ENCODE results near the gene OMG. TPM values are rescaled to one million over a fixed set of nuclear protein-coding genes. Genes with fewer than 3 reads are reported as not detected.

The OMG gene
- polyA plus RNA-seq, 4 donors, result 0.52 to 5.9 (median 1.3) TPM; not detected in 1

DNA sequence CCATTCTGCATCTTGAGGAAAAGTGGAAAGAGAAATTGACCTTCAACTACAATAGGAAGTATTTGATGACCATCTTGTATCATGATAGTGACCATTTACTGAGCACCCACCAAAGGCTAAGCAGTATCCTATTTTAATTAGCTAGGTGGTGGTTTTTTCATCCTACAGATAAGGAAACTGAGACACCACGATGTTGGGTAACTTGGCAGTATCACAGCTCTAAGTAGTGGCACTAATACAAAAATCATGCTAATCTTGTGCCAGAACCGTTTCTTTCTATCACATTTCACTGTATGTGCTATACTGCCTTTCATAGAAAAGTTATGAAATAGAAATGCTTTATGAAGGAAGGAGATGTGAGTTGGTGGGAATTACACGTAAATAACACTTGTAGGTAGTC, 14.5 kb upstream of the OMG start:
- H3K36me3 ChIP-seq (ENCODE audit: control insufficient read depth in 3 of 3, insufficient read depth in 2 of 3, low read depth in 1 of 3, low read length in 3 of 3), result peaks cover 0 to 5% (median 0%) of the 10 kb centered on the region in 3 donors
- peak overlapping the region in 2 of 3 donors; percentile 32 to 65 for H3K27ac ChIP-seq (ENCODE audit: low read depth in 1 of 3, low read length in 2 of 3)
- no peaks in the 10 kb centered on the region for H3K27me3 ChIP-seq (ENCODE audit: control insufficient read depth in 3 of 3, insufficient read depth in 3 of 3, low read length in 3 of 3)
- DNase-seq (no peak), FAIRE-seq (no peak)
- WGBS, 3 donors, result 68 to 86% (median 69%) methylated on average over 3 of the region's 3 CpGs
- H3K4me3 ChIP-seq (ENCODE audit: low read depth in 1 of 3, low read length in 3 of 3), result peak overlapping the region in 2 of 3 donors; percentile 22 to 28
- H3K4me1 ChIP-seq (ENCODE audit: control insufficient read depth in 3 of 3, insufficient read depth in 2 of 3, low read depth in 1 of 3, low read length in 2 of 3), result peaks cover 0 to 3% (median 3%) of the 10 kb centered on the region in 3 donors
- H3K9me3 ChIP-seq (ENCODE audit: control insufficient read depth in 2 of 2, insufficient read depth in 1 of 2, low read depth in 1 of 2, low read length in 1 of 2), result no peaks in the 10 kb centered on the region

DNA sequence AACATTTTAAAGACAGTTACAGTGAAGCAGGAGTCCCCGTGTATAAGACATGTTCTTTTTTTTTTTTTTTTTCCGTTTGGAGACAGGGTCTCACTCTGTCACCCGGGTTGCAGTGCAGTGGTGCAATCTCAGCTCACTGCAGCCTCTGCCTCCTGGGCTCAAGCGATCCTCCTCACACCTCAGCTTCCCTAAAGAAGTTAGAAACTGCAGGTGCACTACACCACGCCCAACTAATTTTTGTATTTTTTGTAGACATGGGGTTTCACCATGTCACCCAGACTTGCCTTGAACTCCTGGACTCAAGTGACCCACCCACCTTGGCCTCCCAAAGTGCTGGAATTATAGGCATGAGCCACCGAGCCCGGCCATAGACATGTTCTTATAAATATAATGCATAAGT, 13.8 kb upstream of the OMG start:
- H3K4me1 ChIP-seq (ENCODE audit: control insufficient read depth in 3 of 3, insufficient read depth in 2 of 3, low read depth in 1 of 3, low read length in 2 of 3), result peaks cover 0 to 3% (median 3%) of the 10 kb centered on the region in 3 donors
- H3K27ac ChIP-seq (ENCODE audit: low read depth in 1 of 3, low read length in 2 of 3), result peak overlapping the region in 1 of 3 donors; percentile 77
- H3K9me3 ChIP-seq (ENCODE audit: control insufficient read depth in 2 of 2, insufficient read depth in 1 of 2, low read depth in 1 of 2, low read length in 1 of 2), result no peaks in the 10 kb centered on the region
- no peak overlapping the region for H3K4me3 ChIP-seq (ENCODE audit: low read depth in 1 of 3, low read length in 3 of 3)
- FAIRE-seq, result no peak
- peaks cover 0 to 5% (median 0%) of the 10 kb centered on the region in 3 donors for H3K36me3 ChIP-seq (ENCODE audit: control insufficient read depth in 3 of 3, insufficient read depth in 2 of 3, low read depth in 1 of 3, low read length in 3 of 3)
- 60 to 77% (median 63%) methylated on average over 7 of the region's 7 CpGs for WGBS, 3 donors
- DNase-seq, result no peak
- no peaks in the 10 kb centered on the region for H3K27me3 ChIP-seq (ENCODE audit: control insufficient read depth in 3 of 3, insufficient read depth in 3 of 3, low read length in 3 of 3)

DNA sequence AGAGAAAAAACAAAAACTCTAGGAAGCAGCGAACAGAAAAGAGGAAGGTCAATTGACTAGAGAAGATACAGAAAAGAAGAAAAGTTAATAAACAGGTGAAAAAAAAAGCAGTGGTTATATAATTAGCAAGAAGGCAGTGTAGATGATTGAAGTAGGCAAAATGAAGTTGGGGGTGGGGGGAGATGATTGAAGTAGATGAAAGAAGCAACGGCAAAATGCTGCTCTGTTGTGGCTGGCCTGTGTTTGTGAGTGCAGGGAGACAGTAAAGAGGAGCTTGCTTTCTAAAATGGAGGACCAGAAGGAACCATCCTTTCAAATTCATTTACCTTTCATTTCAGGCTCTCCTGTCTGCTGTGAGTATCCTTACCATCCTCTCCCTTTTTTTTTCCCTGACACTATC, 13.2 kb upstream of the OMG start:
- 24 to 55% (median 31%) methylated on average over 2 of the region's 2 CpGs for WGBS, 3 donors
- peaks cover 0 to 3% (median 3%) of the 10 kb centered on the region in 3 donors for H3K4me1 ChIP-seq (ENCODE audit: control insufficient read depth in 3 of 3, insufficient read depth in 2 of 3, low read depth in 1 of 3, low read length in 2 of 3)
- no peaks in the 10 kb centered on the region for H3K27me3 ChIP-seq (ENCODE audit: control insufficient read depth in 3 of 3, insufficient read depth in 3 of 3, low read length in 3 of 3)
- peak overlapping the region in 2 of 3 donors; percentile 33 to 48 for H3K27ac ChIP-seq (ENCODE audit: low read depth in 1 of 3, low read length in 2 of 3)
- no peak for FAIRE-seq
- H3K4me3 ChIP-seq (ENCODE audit: low read depth in 1 of 3, low read length in 3 of 3), result peak overlapping the region in 2 of 3 donors; percentile 0 to 7
- DNase-seq, result no peak
- no peaks in the 10 kb centered on the region for H3K9me3 ChIP-seq (ENCODE audit: control insufficient read depth in 2 of 2, insufficient read depth in 1 of 2, low read depth in 1 of 2, low read length in 1 of 2)
- H3K36me3 ChIP-seq (ENCODE audit: control insufficient read depth in 3 of 3, insufficient read depth in 2 of 3, low read depth in 1 of 3, low read length in 3 of 3), result peaks cover 0 to 5% (median 0%) of the 10 kb centered on the region in 3 donors

DNA sequence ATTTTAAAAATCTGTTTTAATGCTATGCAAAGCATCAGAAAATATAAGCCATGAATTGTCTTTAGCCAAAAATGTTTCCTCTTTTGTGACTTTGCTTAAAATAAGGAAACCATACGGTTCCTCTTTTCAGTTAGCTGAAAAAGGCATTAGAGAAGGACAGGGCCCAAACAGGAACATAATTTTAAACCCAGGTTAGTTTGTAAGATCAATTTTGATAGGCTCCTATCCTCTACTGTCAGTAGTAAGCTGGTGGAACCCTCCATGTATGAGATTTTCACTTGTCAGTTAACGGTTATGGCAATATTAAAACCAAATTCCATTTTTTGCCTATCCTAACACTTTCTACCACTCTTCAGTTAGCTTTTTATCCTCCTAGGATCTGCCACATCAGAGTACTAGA, 12.5 kb upstream of the OMG start:
- Histone ChIP-seq H3K36me3 (ENCODE audit: control insufficient read depth in 3 of 3, insufficient read depth in 2 of 3, low read depth in 1 of 3, low read length in 3 of 3) (peaks cover 0 to 5% (median 3%) of the 10 kb centered on the region in 3 donors), H3K4me3 (ENCODE audit: low read depth in 1 of 3, low read length in 3 of 3) (no peak overlapping the region), H3K4me1 (ENCODE audit: control insufficient read depth in 3 of 3, insufficient read depth in 2 of 3, low read depth in 1 of 3, low read length in 2 of 3) (peaks cover 0 to 3% (median 3%) of the 10 kb centered on the region in 3 donors), H3K27ac (ENCODE audit: low read depth in 1 of 3, low read length in 2 of 3) (peak overlapping the region in 2 of 3 donors; percentile 10 to 16), H3K27me3 (ENCODE audit: control insufficient read depth in 3 of 3, insufficient read depth in 3 of 3, low read length in 3 of 3) (no peaks in the 10 kb centered on the region), H3K9me3 (ENCODE audit: control insufficient read depth in 2 of 2, insufficient read depth in 1 of 2, low read depth in 1 of 2, low read length in 1 of 2) (no peaks in the 10 kb centered on the region)
- DNase-seq (no peak), FAIRE-seq (no peak)
- WGBS, 3 donors, result 69 to 90% (median 70%) methylated on average over 2 of the region's 2 CpGs

DNA sequence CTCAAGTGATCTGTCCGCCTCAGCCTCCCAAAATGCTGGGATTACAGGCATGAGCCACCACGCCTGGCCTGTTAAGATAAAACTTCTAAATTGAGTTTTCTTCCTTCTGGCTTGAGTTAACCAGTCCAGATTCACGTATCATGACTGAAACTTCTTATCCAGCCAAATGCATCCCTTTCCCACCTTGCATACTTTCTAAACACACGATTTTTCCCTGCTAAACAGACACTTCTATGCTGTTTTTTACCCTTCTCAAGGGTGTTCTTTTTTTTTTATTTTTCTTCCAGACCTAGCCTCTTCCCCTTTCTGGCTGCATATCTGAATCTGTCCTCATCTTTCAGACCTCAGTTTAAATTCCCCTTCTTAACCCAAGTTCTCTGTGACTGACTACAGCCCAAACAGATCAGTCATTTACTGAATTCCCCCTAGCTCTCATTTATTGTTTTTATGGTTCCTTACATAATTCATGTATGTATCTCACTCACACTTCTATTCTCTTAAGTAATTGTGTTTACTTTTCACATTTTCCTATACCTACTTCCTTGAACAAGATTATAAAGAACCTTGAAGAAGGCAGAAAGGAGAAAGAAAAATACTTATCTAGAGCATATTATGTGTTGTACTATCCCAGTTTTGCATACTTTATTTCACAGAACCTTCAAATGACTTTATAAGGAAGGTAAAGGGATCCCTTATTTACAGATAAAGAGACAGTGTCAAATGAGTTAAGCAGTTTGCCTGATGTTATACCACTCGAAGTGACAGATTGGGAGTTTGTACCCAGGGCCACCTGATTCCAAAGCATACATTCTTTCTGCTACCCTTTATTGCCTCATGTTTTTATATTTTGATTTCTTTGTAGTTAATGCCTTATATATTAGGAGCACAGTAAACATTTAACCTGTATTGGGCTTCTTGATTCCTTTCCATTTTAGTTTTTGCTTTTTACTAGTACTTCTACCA, 11.6 kb upstream of the OMG start:
- no peak for FAIRE-seq
- peak overlapping the region in 2 of 3 donors; percentile 5 to 38 for H3K27ac ChIP-seq (ENCODE audit: low read depth in 1 of 3, low read length in 2 of 3)
- 48 to 58% (median 57%) methylated on average over 5 of the region's 5 CpGs for WGBS, 3 donors

DNA sequence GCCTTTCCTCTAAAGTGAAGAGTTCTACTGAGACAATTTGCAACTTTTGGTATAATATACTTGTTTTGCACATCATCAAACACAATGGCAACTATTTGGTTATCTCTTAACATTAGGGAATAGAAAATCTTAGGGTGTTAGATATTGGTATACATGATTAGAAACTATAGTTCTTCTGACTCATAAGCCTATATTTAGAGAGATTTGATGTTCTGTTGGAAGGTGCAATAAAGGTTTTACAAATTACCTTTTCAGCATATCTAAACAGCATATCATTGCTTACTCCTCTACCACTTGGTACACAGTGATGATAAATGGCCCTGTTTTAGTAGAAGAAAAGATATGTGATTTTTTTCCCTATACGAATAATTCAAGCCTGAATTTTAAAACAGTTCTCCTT, 10.6 kb upstream of the OMG start:
- WGBS, 3 donors, result 70 to 91% (median 74%) methylated on average over 1 of the region's 1 CpG
- Histone ChIP-seq H3K9me3 (ENCODE audit: control insufficient read depth in 2 of 2, insufficient read depth in 1 of 2, low read depth in 1 of 2, low read length in 1 of 2) (no peaks in the 10 kb centered on the region), H3K27ac (ENCODE audit: low read depth in 1 of 3, low read length in 2 of 3) (no peak overlapping the region), H3K36me3 (ENCODE audit: control insufficient read depth in 3 of 3, insufficient read depth in 2 of 3, low read depth in 1 of 3, low read length in 3 of 3) (peaks cover 0 to 5% (median 3%) of the 10 kb centered on the region in 3 donors), H3K4me3 (ENCODE audit: low read depth in 1 of 3, low read length in 3 of 3) (no peak overlapping the region), H3K4me1 (ENCODE audit: control insufficient read depth in 3 of 3, insufficient read depth in 2 of 3, low read depth in 1 of 3, low read length in 2 of 3) (peaks cover 0 to 3% (median 3%) of the 10 kb centered on the region in 3 donors), H3K27me3 (ENCODE audit: control insufficient read depth in 3 of 3, insufficient read depth in 3 of 3, low read length in 3 of 3) (no peaks in the 10 kb centered on the region)
- no peak for DNase-seq
- no peak for FAIRE-seq

More for the DNA sequence above, 11.6 kb upstream of the OMG start:
- Histone ChIP-seq H3K36me3 (ENCODE audit: control insufficient read depth in 3 of 3, insufficient read depth in 2 of 3, low read depth in 1 of 3, low read length in 3 of 3) (peaks cover 0 to 5% (median 3%) of the 10 kb centered on the region in 3 donors), H3K4me1 (ENCODE audit: control insufficient read depth in 3 of 3, insufficient read depth in 2 of 3, low read depth in 1 of 3, low read length in 2 of 3) (peaks cover 0 to 3% (median 3%) of the 10 kb centered on the region in 3 donors), H3K9me3 (ENCODE audit: control insufficient read depth in 2 of 2, insufficient read depth in 1 of 2, low read depth in 1 of 2, low read length in 1 of 2) (no peaks in the 10 kb centered on the region), H3K27me3 (ENCODE audit: control insufficient read depth in 3 of 3, insufficient read depth in 3 of 3, low read length in 3 of 3) (no peaks in the 10 kb centered on the region), H3K4me3 (ENCODE audit: low read depth in 1 of 3, low read length in 3 of 3) (no peak overlapping the region)
- peak; percentile 16 to 48 for DNase-seq

DNA sequence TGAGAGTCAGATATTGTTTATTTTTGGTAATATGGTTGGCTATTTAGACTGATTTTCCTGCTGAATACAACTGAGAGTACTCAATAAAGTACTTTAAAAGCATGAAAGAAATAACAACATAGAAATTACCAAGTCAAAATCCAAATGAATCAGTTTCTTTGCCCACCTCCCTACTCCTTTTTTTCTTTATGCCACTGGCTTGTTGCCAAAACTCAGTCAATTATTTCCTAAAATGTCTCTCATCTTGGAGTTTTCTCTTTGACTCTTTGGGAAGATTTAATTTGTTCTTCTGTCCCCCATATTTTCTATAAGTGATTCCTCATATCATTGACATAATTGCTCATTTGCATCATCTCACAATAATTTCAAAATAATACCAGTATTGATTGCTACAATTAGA, 2.6 kb upstream of the OMG start:
- no peak for DNase-seq
- Histone ChIP-seq H3K36me3 (ENCODE audit: control insufficient read depth in 3 of 3, insufficient read depth in 2 of 3, low read depth in 1 of 3, low read length in 3 of 3) (peaks cover 0 to 6% (median 0%) of the 10 kb centered on the region in 3 donors), H3K9me3 (ENCODE audit: control insufficient read depth in 2 of 2, insufficient read depth in 1 of 2, low read depth in 1 of 2, low read length in 1 of 2) (no peaks in the 10 kb centered on the region), H3K4me3 (ENCODE audit: low read depth in 1 of 3, low read length in 3 of 3) (no peak overlapping the region), H3K4me1 (ENCODE audit: control insufficient read depth in 3 of 3, insufficient read depth in 2 of 3, low read depth in 1 of 3, low read length in 2 of 3) (no peaks in the 10 kb centered on the region), H3K27me3 (ENCODE audit: control insufficient read depth in 3 of 3, insufficient read depth in 3 of 3, low read length in 3 of 3) (no peaks in the 10 kb centered on the region), H3K27ac (ENCODE audit: low read depth in 1 of 3, low read length in 2 of 3) (no peak overlapping the region)
- FAIRE-seq, result no peak

DNA sequence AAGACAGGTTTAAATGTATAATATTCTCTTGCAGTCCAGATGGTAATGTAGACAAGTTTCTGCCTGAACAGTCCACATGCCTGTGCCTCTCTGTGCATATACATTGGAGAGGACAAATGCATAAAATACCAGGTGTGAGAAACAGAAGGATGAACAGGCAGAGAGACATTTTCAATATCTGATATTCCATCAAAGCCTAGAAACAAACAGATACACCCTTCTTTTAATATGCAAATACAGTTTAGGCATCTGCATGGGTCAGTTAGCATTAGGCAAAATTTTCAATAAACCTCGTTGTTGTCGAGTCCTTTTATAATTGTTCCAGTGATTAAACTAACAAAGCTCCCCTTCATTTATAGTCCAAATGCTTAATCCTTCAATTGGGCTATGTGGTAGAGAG, 897 bp downstream of the OMG start:
- Histone ChIP-seq H3K27me3 (ENCODE audit: control insufficient read depth in 3 of 3, insufficient read depth in 3 of 3, low read length in 3 of 3) (no peaks in the 10 kb centered on the region), H3K36me3 (ENCODE audit: control insufficient read depth in 3 of 3, insufficient read depth in 2 of 3, low read depth in 1 of 3, low read length in 3 of 3) (peaks cover 0 to 3% (median 1%) of the 10 kb centered on the region in 3 donors), H3K4me1 (ENCODE audit: control insufficient read depth in 3 of 3, insufficient read depth in 2 of 3, low read depth in 1 of 3, low read length in 2 of 3) (no peaks in the 10 kb centered on the region), H3K4me3 (ENCODE audit: low read depth in 1 of 3, low read length in 3 of 3) (no peak overlapping the region), H3K27ac (ENCODE audit: low read depth in 1 of 3, low read length in 2 of 3) (no peak overlapping the region), H3K9me3 (ENCODE audit: control insufficient read depth in 2 of 2, insufficient read depth in 1 of 2, low read depth in 1 of 2, low read length in 1 of 2) (no peaks in the 10 kb centered on the region)
- no peak for DNase-seq
- 82 to 91% (median 91%) methylated on average over 2 of the region's 2 CpGs for WGBS, 3 donors
- FAIRE-seq, result no peak
